ENCODE data around the gene HPS4.

DNA sequence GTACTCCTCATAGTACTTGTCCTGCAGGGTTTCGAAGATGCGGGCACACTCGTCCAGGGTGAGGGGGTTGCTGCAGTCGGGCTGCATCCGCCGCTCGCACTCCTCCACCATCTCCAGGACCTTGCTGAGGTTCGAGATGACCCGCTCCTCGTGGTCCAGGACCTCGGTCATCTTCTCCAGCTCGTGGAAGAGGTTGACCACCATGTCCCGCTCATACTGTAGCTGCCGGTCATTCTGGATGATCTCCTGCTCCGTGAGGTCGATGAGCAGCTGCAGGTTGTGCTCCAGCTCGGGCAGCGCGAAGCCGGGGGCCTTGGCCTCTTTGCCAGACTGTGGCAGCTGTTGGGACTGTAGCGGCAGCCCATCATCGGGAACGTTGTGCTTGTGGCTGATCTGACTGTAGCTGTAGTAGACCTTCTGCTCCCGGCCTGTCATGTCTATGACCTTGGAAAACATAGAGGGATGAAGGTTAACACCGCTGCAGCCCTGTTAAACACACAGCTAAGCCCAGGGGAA lies 15.7 kb upstream of the HPS4 start:
- no peak for TF ChIP-seq POLR2AphosphoS5 (IDR thresholded peaks at IDR 0.05; ENCODE audit: low read depth, low read length)
- TF ChIP-seq RFX5 (IDR thresholded peaks at IDR 0.05; ENCODE audit: low read length), result no peak
- TF ChIP-seq, protein P1, sequence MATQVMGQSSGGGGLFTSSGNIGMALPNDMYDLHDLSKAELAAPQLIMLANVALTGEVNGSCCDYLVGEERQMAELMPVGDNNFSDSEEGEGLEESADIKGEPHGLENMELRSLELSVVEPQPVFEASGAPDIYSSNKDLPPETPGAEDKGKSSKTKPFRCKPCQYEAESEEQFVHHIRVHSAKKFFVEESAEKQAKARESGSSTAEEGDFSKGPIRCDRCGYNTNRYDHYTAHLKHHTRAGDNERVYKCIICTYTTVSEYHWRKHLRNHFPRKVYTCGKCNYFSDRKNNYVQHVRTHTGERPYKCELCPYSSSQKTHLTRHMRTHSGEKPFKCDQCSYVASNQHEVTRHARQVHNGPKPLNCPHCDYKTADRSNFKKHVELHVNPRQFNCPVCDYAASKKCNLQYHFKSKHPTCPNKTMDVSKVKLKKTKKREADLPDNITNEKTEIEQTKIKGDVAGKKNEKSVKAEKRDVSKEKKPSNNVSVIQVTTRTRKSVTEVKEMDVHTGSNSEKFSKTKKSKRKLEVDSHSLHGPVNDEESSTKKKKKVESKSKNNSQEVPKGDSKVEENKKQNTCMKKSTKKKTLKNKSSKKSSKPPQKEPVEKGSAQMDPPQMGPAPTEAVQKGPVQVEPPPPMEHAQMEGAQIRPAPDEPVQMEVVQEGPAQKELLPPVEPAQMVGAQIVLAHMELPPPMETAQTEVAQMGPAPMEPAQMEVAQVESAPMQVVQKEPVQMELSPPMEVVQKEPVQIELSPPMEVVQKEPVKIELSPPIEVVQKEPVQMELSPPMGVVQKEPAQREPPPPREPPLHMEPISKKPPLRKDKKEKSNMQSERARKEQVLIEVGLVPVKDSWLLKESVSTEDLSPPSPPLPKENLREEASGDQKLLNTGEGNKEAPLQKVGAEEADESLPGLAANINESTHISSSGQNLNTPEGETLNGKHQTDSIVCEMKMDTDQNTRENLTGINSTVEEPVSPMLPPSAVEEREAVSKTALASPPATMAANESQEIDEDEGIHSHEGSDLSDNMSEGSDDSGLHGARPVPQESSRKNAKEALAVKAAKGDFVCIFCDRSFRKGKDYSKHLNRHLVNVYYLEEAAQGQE (IDR thresholded peaks at IDR 0.05; ENCODE audit: low read depth, low read length), result no peak
- TF ChIP-seq CTCF (IDR thresholded peaks at IDR 0.05), result no peak
- no peak for TF ChIP-seq RCOR1 (IDR thresholded peaks at IDR 0.05; ENCODE audit: low read length)
- TF ChIP-seq TAF1 (IDR thresholded peaks at IDR 0.05; ENCODE audit: borderline replicate concordance, low read depth, low read length), result no peak
- TF ChIP-seq, protein P2, sequence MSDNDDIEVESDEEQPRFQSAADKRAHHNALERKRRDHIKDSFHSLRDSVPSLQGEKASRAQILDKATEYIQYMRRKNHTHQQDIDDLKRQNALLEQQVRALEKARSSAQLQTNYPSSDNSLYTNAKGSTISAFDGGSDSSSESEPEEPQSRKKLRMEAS (IDR thresholded peaks at IDR 0.05; ENCODE audit: low read depth), result no peak
- no peak for TF ChIP-seq USF1 (IDR thresholded peaks at IDR 0.05; ENCODE audit: borderline replicate concordance, low read depth)
- TF ChIP-seq EP300 (IDR thresholded peaks at IDR 0.05; ENCODE audit: borderline replicate concordance in 1 of 2, low read depth in 1 of 2, low read length in 1 of 2), result no peak
- no peak for TF ChIP-seq GABPA (IDR thresholded peaks at IDR 0.05; ENCODE audit: low read depth)
- TF ChIP-seq YY1 (IDR thresholded peaks at IDR 0.05; ENCODE audit: low read depth), result no peak
- no peak for TF ChIP-seq FOSL2 (IDR thresholded peaks at IDR 0.05; ENCODE audit: borderline replicate concordance, low read depth)
- TF ChIP-seq, protein P3, sequence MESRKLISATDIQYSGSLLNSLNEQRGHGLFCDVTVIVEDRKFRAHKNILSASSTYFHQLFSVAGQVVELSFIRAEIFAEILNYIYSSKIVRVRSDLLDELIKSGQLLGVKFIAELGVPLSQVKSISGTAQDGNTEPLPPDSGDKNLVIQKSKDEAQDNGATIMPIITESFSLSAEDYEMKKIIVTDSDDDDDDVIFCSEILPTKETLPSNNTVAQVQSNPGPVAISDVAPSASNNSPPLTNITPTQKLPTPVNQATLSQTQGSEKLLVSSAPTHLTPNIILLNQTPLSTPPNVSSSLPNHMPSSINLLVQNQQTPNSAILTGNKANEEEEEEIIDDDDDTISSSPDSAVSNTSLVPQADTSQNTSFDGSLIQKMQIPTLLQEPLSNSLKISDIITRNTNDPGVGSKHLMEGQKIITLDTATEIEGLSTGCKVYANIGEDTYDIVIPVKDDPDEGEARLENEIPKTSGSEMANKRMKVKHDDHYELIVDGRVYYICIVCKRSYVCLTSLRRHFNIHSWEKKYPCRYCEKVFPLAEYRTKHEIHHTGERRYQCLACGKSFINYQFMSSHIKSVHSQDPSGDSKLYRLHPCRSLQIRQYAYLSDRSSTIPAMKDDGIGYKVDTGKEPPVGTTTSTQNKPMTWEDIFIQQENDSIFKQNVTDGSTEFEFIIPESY (IDR thresholded peaks at IDR 0.05; ENCODE audit: borderline replicate concordance, low read depth), result no peak
- TF ChIP-seq, protein P4, sequence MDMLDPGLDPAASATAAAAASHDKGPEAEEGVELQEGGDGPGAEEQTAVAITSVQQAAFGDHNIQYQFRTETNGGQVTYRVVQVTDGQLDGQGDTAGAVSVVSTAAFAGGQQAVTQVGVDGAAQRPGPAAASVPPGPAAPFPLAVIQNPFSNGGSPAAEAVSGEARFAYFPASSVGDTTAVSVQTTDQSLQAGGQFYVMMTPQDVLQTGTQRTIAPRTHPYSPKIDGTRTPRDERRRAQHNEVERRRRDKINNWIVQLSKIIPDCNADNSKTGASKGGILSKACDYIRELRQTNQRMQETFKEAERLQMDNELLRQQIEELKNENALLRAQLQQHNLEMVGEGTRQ (IDR thresholded peaks at IDR 0.05; ENCODE audit: borderline replicate concordance, low read depth, low read length), result no peak

All from SK-N-SH (cell line).